CMK (cell line): Measurements from ENCODE around the gene TBC1D22A.
A peak's percentile ranks its signal among the peaks of the same experiment; 100 is the strongest.

Experiments used
- DNase-seq: peaks from one replicate; pipeline ENCODE4 v3.0.0-alpha.2; 2010; ENCODE audit warnings: low read depth

TBC1D22A gene

DNA sequence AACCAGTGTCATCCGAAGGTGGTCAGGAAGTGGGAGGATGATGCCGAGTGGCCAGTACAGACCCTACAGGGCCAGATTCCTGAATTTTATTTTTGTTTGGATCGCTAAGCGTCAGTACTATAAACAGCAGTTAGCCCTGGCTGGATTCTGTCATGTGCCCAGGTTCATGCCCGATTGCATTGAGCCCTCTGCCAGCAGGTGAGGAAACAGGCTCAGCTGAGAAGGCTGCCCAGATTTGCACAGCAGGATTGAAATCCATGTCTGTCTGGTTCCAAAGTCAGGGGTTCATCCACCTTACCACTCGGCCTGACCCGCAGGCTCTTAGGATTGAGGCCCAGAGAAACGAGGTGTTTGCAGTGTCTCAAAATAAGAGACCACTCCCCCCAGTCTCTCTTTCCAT lies 9.1 kb upstream of the TBC1D22A start:
- no peak for DNase-seq

DNA sequence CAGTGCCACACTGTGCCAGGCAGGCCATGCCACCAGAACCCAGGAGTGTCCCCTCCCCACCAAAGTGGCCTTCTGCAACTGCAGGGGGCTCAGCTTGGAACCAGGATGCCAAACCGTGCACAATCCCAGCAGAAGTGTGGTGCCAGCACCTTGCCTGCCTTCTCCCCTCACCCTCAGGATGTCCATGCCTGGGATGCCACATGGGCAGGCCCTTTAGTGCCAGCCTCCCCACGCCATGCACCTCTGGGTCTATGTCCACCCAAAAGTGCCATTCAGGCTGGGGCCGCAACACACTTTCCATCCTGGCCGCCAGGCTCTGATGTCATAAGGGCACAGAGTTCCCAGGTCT lies 8.7 kb upstream of the TBC1D22A start:
- DNase-seq, result no peak

DNA sequence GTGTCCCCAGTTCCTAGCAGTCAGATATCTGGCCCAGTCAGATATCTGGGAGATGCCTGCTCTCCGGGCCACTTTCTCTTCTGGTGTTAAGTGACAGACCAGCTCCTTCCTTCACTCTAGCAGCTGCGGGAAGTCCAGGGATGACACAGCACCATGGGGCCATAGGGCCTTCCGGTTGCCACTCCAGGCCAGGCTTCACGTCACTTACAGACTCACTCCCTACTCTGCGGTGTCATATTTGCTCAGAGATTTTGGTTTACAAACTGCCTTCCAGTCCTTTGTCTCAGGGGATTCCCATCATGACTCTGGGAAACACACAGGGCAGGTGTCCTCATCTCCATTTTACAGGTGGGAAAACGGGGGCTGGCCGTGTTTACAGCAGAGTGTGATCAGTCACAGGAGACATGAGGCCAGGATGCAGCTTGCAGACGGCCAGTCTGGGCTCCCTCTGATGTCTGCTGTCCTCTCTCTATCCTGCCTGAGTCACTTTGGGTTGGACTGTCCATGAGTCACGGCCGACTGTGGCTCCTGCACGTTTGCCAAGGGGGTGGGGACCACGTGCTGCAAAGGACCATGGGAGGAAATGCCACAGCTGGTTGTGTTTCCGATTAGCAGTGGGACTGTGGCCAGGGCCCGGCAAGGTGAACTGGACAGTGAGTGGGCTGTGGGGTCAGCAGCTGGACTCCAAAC lies 8.2 kb upstream of the TBC1D22A start:
- peak; percentile 72 for DNase-seq

DNA sequence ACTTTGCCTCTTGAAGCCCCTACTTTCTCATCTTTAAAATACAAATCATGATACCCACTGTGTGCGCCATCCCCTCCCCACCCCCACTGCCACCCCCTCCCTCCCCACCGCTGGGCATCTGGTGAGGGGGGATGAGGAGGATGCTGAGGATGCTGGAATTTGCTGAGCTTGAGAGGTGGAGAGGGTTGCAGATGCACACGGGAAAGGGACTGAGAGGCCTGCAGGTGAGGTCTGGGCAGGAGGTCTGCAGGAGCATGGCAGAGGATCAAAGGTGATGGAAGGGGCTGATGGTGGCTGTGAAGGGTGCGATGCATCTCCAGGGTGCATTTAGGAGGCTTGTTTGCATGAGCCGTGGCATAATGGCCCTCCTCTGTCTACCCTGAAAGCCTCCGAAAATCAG lies 7.6 kb upstream of the TBC1D22A start:
- no peak for DNase-seq

DNA sequence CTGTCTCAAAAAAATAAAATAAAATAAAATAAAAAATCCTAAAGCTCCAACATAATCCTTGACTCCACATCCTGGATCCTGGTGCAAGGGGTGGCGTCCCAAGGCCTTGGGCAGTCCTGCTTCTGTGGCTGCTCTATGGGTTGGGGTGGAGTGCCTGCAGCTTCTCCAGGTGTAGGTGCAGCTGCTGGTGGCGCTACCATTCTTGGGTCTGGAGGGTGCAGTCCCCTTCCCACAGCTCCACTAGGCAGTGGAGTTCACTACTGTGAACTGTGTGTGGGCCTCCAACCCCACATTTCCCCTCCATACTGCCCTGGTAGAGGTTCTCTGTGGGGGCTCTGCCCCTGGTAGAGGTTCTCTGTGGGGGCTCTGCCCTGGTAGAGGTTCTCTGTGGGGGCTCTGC lies 6.9 kb upstream of the TBC1D22A start:
- no peak for DNase-seq

DNA sequence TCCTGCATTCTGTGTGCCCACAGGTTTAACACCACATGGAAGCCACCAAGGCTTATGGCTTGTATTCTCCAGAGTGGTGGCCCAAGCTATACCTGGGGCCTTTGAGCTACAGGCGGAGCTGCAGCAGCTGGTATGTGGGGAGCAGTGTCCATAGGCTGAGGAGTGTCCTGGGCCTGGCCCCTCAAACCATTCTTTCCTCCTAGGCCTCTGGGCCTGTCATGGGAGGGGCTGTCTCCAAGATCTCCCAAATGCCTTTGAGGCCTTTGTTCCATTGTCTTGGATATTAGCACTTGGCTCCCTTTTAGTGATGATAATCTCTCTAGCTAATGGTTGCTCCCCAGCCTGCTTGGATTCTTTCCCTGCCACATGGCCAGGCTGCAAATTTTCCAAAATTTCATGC lies 6.4 kb upstream of the TBC1D22A start:
- no peak for DNase-seq

DNA sequence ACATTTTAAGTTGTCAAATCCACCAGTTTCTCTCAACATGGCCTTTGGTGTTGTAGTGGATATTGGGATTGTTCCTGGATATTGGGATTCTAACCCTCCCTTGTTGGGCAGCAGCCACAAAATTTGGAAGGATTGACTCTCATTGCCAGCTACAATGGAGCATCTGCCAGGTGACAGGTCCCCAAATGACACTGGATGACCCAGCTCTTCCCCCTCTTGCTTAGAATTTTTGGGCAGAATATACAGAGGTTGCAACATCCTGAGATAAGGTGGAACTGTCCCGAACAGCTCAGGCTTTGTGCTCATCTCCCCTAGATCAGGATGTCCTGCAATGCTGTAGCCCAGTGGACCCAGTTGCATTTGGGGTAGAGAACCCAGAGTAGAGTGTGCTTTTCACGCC lies 5.3 kb upstream of the TBC1D22A start:
- DNase-seq, result no peak

DNA sequence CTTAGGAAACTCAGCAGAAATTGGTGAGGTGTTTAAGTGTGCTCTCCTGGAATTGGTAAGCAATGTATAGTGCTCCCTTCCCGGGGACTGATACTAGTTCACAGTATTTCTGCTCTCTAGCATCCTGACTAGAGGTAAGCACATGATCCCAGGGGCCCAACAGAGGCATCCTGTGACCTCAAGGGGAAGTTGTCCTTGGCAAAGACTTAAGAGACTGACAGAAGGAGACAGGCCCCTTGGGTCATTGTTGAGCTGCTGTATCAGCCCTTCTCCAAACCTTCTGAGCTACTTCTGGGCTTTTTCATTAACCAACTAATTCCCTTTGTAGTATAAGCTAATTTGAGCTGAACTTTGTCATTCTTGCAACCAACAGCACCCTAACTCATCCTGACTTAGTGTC lies 4.3 kb upstream of the TBC1D22A start:
- DNase-seq, result no peak

DNA sequence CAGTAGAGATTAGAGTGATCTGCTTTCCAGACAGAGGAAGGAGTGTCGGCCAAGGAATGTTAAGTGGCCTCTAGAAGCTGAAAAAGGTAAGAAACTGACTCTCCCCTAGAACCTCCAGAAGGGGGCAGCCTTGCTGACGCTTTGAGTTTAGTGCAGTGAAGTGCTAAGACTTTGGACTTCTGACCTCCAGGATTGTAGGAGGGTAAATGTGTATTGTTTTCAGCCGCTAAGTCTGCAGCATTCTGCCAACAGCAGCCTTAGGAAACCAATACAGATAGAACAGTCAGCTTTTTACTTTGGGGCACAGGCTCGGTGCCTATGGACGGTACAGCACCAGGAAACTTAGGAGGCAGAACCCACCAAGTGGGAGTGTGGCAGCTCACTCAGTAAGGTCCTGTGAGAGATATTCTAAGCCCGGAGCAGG lies 3.6 kb upstream of the TBC1D22A start:
- peak; percentile 59 for DNase-seq

DNA sequence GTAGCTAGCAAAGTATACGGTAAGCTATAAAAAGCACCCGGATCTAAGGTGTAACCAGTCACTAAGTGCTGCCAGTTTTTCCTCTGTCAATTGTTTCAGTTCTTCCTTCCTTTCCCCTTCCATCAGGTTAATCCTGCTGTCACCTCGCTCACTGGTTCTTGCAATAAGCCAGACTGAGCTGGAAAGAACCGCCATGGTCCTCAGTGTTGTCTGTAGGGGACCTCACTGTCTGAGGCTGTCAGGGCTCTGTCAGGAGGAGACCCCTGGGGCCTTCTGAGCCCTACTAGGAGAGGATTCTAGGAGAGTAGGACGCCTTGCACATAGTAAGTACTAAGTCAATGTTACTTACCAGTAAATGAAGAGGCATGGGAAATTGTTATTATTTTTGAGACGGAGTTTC lies 1.4 kb upstream of the TBC1D22A start:
- no peak for DNase-seq

DNA sequence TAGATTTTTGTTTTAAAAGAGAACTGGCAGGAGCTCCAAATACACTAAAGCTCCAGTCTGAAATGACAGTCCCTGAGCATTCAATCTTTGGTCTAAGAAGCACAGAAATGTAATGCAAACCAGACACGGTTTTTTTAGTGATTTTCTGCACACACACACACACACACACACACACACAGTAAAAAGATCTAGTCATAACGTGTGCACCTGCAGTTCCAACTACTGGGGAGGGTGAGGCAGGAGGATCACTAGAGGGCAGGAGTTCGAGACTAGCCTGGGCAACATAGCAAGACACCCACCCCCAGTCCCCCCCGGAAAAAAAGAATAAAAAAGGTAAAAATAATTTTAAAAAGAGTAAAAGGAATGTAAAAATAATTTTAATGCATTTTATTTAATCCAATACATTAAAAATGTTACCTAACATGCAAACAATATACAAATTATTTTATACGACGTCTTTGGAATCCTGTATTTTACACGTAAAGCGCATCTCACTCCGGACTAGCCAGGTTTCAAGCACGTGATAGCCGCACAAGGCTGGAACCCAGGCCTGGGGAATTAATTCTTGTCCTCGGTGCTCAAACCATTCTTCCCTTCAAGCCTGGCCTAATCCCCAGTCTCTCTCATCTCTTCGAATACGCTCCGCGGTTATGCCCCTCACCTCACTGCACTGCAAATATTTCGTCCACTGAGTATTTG lies 762 bp upstream of the TBC1D22A start:
- DNase-seq, result no peak

DNA sequence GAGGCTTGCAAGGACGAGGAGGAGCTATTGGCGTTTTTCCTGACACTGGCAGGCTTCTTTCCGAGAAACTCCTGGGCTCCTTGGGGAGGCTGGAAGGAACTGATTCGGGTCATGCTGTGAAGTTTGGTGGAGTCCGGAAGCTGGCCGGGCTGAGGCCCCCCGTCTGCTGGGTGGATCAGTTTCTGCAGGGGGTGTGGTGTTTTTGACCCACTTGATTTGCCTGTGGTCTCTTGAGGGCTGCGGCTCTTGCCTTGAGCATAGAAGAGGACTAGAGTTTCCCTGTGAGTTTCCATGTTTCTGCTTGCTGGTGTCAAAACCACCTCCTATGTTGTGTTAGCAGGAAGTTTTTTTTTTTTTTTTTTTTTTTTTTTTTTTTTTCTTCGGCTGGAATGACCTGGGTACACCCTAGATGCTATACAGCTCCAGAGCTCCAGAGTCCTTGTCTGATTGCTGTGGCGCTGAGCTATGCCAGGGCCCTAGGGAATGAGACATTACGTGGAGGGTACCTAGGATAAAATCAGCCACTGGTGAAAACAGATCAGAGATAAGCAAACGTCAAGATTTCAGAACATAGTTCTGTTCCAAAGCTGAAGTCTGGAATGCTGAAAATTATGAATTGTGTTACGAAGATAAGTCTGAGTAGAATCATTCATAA lies 728 bp downstream of the TBC1D22A start:
- DNase-seq, result no peak

DNA sequence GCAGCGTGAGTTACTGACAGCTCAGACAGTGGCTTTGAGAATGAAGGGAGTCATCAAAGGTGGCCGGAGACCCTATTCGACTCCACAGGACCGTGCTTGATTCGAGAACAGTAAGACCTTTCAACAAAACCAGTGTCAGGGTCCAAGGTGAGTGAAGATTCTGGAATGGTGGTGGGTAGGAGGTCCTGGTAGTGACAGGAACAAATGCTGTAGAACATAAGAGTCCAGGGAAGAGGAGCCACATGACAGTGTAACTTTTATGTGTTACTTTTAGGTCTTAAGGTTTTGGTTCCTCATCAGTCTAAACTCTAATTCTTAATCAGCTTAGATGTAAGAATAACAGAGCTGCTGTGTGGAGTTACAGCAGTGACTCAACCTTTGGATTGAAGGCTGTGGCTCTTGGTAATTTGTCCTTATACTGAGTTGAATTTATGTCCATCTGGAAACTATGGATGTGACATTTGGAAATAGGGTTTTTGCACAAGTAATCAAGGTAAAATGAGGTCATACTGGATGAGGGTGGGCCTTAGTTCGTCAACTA lies 1.8 kb downstream of the TBC1D22A start:
- no peak for DNase-seq

DNA sequence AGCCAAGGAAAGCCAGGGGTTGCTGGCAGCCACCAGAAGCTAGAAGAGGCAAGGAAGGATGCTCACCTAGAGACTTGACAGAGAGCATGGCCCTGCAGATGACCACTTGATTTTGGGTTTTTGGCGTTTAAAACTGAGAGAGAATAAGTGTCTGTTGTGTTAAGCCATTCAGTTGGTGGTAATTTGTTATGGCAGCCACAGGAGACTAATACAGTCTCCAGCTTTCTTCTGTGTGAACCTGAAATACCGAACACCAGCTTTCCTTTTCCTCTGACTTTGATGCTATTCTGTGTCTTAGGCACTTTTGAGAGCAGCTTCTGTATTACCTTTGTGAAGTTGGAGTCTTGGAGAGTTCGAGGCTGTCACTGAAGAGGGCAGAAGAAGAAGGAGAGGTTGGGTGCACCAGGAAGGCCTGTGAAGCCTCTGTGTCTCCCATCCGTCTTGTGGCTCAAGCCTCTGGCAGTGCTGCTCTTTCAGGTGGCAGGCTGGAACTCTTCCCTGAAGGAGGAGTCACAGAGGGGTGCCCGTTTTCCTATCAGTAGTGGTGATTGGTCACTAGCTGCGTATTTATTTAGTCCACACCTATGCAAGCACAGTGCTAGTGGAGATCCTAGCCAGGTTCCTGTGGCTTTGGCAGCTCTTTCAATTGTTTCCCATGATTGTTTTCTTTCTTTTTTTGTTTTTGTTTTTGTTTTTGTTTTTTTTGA lies 2.5 kb downstream of the TBC1D22A start:
- no peak for DNase-seq

DNA sequence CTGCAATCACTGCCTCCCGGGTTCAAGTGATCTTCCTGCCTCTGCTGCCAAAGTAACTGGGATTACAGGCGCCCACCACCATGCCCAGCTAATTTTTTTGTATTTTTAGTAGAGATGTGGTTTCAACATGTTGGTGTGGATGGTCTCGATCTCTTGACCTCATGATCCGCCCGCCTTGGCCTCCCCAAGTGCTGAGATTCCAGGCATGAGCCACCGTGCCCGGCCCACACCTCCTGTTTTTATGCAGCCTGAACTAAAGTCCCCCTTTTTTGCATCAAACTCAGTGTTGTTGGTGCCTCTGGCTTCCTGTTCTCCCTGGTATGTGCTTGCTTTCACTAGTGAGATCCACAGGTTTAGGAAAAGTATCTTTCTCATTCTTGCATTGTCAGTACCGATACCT lies 4.2 kb downstream of the TBC1D22A start:
- DNase-seq, result no peak

DNA sequence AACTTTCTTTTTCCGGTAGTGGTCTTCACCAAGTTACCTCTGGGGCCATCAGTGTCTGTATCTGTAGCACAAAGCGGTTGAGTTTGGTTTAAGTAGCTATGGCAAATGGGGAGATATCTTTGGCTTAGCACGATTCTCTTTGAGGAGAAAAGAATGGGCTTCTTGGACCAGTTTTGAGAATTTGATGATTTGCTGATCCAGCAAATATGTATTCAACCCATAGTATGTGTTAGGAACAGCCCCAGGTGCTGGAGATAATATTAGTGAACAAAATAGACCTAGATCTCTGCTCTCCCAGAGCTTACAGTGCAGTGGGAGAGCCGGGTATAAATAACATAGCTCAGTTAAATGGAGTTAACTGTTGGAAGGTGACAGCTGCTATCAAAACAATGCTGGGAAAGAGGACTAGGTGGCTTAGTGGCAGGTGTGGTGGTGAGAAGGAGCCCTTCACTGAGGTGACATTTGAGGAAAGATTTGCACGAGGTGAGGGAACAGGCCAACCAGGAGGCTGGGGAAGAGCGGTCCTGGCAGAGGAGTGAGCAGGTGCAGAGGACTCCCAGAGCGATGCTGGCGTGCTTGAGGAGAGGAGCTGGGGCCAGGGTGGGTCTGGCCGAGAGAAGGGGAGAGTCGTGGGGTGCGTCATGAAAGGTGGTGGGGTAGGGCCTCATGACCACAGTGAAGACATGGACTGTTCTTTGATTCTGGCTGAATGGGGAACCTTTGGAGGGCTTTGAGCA lies 5.0 kb downstream of the TBC1D22A start:
- DNase-seq, result no peak

DNA sequence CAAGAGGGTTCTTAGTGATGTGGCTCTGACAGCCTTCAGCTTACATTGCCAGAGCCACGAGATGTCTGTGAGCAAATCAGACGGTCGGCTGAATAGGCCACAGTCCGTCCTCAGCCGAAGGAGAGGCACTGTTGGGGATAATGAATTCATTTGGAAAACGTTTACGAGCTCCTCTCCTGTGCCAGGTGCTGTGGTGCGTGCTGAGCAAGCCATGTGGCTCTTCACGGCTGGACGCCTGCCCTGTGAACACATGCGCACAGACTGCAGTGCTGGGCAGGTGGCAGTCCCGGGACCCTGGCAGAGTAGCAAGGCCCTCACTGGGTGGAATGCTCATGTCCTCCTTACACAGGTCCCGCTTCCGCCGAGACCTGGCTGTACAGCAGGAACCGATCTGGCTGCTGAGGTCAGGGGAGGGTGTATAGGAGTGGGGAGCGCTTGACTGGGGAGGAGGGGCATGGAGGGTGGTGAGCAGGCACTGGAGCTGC lies 6.8 kb downstream of the TBC1D22A start:
- DNase-seq, result no peak

DNA sequence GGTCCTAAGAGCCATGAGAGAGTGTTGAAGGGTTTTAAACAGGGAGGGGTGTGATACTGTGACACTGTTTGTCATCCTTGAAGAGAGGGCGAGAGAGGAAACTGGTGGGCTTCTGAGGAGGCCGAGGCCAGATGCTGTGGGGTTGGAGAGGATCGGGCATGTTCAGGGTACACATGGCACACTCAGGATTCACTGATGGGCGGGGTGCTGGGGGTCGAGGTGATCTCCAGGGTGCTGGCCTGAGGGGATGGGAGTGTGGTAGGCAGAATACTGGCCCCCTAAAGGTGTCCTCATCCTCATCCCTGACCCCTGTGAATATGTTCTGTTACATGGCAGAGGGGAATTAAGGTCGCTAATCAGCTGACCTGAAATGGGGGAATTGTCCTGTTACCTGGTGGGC lies 7.3 kb downstream of the TBC1D22A start:
- DNase-seq, result no peak

DNA sequence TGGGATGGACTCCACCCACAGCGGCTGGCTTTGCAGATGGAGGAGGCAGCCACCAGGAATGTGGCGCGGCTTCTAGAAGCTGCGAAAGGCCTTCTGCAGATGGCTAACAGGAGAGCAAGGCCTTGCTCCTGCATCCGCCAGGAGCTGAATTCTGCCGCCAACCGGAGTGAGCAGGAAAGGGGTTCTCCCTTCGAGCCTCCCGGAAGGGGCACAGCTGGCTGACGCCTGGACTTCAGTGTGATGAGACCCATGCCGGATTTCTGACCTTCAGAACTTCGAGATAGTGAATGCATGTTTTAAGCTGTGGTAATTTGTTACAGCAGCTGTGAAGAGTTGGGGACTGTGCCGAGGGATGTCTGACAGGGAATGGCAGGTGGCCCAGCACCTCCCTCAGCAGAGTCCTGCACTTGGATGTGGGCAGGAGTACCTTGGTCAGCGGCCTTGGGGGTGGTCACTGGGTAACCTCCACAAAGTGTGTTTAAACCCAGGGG lies 7.7 kb downstream of the TBC1D22A start:
- DNase-seq, result no peak

DNA sequence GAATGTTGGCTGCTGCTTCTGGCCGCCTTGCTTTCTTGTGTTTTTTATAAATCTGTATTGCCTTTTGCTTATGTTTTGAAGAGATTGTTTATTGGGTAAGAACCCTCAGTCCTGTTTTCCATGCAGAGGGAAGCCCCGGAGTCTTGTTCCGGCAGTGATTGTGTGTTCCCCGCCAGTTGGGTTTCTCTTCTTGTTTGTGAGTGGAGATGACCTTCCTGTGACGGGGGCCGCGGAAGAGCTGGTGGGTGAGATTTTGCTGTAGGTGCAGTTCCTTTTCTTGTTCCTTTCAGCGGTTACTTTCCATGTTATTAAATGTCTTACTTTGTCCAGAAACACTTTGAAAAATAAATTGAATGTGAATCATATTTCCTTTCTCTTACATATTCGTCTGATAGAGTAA lies 8.3 kb downstream of the TBC1D22A start:
- DNase-seq, result no peak

DNA sequence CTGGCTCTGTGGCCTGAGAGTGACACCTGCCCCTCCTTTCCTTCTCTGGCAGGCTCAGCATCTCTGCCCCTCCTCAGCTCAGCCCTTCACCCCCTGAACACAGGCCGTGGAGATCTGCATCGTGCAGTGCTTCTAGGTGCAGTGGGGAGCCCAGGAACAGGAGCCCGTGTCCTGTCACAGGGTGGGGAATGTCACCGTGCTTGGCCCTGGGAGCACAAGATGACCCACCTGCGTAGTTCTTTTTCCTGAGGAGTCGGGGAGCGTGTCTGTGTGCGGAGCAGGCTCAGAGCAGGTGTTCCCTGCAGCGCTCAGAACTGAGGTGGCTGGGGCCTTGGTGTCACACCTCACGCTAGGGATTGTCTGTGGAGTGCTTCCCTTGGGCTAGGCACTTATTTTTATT lies 10.6 kb downstream of the TBC1D22A start:
- DNase-seq, result no peak
